IPS-18c (cell line): Measurements from ENCODE around the gene BGN.
A peak's percentile ranks its signal among the peaks of the same experiment; 100 is the strongest.

Experiments used
- H3K4me3 ChIP-seq: 2 replicates; pipeline ENCODE4 v1.7.0; 2013; ENCODE audit warnings: low read depth, mild to moderate bottlenecking, low read length, moderate library complexity; ENCODE audit not compliant: insufficient read depth
- H3K9me3 ChIP-seq: one replicate; pipeline ENCODE4 v1.6.1; 2013; ENCODE audit warnings: mild to moderate bottlenecking, low read length, moderate library complexity; ENCODE audit not compliant: control insufficient read depth, insufficient read depth

The BGN gene

DNA sequence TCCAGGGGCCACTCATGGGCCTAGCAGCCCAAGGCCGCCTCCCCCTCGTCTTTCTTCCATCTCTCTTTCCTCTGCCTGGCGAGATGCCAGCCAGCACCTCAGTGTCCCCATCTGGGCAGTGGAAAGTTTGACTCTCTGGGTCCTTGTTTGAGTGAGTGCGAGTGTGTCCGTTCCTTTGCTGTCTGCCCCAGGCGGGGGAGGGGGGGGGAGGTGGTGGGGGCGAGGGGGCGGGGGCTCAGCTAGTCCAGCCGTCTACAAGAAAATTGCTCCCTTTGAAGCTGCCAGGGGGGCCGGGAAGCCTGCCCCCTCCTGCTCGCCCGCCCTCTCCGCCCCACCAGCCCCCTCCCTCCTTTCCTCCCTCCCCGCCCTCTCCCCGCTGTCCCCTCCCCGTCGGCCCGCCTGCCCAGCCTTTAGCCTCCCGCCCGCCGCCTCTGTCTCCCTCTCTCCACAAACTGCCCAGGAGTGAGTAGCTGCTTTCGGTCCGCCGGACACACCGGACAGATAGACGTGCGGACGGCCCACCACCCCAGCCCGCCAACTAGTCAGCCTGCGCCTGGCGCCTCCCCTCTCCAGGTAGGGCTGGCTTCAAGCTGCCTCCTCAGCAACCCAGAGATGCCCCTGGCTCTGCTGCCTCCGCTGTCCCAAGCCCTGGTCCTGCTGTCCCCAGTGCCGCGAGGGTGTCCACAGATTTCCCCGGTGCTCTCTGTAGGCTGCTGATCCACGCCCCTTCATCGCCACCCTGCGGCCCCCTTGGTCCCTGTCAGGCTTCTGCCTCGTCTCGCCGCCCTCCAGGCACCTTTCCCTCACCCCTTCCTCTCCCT is at the start of gene BGN:
TSS of gene BGN (plus strand) at position 440 of the 821 bp plus-strand sequence. CDS start 9,652 bp downstream, outside the sequence.
- Histone ChIP-seq H3K4me3 (peak within 1 kb of the TSS; percentile 28; the same call in 1 of the 2 replicates), H3K9me3 (peaks cover 20% of the 10 kb centered on the region)

- Histone ChIP-seq H3K9me3 (peaks cover 14% of the 10 kb centered on the region), H3K4me3 (no peak overlapping the region)
Observed at GRCh38 chrX:153445106-153445855, 49.5 kb upstream of the BGN start.

- no peak within 1 kb of the TSS for H3K4me3 ChIP-seq
- peaks cover 16% of the 10 kb centered on the region for H3K9me3 ChIP-seq
Observed at GRCh38 chrX:153445856-153446635, 48.7 kb upstream of the BGN start, which contains the start of gene TREX2. TSS of gene TREX2 (minus strand) at chrX:153446056. CDS start at chrX:153445430, 626 bp downstream.

DNA sequence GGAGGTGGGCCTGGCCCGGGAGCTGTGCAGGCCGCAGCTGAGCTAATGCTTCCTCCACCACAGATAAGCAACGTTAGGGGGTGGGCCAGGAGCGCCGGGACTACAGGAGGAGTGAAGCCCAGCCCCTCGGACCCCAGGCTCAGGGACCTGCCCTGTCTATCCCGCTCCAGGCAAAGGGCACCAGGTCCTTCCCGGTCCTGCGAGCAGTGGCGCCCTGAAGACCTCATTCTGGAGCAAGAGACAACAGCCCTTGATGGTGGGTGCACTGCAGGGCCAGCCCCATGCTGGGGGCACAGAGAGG is 48.2 kb upstream of the BGN start:
- Histone ChIP-seq H3K9me3 (peaks cover 16% of the 10 kb centered on the region), H3K4me3 (no peak overlapping the region)

- no peak overlapping the region for H3K4me3 ChIP-seq
- H3K9me3 ChIP-seq, result peaks cover 21% of the 10 kb centered on the region
Observed at GRCh38 chrX:153446950-153447580, 47.7 kb upstream of the BGN start.

DNA sequence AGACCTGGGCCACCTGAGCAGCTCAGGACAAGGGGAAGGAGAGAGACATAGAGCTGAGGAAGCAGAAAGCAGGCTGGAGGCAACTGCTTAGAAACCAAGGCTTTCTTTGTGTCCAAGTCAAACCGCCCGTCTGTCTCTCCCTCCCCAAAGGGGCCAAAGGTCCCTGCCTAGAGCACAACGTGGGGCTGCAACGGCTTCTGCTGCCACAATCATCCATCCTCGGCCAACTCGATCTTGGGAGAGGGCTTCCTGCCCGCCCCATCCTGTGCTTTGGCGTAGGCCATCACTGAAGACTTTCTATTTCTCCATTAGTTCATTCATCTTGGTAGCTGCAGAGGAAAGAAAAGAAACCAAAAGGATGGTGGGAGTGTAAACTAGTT is 47.2 kb upstream of the BGN start:
- Histone ChIP-seq H3K4me3 (no peak overlapping the region), H3K9me3 (peaks cover 19% of the 10 kb centered on the region)

DNA sequence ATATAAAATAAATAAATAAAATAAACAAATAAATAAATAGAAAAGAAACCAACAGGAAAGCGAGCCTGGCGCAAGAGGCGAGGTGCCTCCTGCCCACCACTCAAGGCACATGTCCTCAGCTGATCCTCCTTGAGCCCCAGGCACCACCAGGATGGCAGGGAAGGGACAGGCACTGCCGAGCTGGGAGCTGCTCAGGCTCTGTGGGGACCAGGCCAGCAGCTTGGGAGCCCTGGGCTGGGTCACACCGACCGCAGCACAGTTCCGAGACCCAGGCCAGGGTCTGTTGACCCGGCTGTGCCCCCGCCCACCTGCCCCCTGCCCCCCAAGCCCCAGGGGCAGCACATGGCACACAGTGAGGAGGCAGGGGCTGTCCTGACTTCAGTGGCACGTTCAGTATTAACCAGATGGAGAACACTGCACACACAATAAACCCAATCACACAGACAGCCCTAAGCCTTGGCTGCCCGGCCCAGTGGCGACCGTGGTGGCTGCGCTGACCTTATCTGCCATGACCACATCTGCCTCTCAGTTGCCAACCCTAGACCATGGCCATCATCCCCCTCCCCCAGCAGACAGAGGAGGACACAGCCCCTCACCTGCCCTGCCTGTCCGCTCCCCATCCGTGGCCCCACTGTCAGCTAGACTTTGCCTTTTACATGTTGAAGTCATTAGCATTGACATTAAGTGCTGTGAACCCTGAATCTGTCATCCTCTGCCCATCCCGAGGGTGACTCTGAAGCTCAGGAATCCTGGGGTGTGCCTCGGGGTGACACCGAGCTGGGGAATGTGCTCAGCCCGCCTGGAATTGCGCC is 46.0 kb upstream of the BGN start:
- no peak overlapping the region for H3K4me3 ChIP-seq
- peaks cover 14% of the 10 kb centered on the region for H3K9me3 ChIP-seq

DNA sequence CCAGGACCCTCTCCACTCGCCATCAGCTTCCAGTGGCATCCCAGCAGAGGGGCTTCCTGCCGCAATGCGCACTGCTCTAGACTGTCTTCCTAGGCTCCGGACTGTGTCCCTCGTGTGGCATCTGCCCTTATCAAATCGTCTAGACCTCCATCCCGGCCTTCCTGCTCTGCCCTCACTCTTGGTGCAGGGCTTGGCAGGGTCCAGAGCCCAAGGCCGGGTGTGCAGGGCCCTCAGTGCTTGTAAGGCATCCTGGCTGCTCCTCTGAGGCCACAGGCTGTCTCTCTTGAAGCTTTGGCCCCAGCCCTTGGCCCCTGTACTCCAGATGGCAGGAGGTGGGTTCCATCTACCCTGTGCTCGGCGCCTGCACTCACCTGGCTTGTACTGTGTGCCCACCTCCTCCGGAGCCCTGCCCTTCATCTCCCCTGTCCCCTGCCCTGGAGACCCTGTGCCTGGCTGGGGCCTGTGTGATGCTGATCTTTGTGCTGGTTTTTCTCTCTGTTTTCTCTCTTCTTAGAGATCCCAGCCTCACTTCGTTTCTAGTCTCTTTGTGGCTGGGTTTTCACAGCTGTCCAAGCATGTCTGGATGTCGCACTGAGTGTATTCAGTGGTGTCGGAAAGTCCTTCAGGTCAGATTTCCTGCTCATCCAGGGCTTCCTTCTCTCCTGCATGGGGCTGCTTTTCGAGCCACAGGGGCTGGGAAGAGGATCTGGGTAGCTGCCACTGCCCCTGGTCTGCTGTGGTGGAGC is 45.2 kb upstream of the BGN start:
- H3K9me3 ChIP-seq, result peaks cover 9% of the 10 kb centered on the region
- H3K4me3 ChIP-seq, result no peak overlapping the region; the same call in 1 of the 2 replicates

DNA sequence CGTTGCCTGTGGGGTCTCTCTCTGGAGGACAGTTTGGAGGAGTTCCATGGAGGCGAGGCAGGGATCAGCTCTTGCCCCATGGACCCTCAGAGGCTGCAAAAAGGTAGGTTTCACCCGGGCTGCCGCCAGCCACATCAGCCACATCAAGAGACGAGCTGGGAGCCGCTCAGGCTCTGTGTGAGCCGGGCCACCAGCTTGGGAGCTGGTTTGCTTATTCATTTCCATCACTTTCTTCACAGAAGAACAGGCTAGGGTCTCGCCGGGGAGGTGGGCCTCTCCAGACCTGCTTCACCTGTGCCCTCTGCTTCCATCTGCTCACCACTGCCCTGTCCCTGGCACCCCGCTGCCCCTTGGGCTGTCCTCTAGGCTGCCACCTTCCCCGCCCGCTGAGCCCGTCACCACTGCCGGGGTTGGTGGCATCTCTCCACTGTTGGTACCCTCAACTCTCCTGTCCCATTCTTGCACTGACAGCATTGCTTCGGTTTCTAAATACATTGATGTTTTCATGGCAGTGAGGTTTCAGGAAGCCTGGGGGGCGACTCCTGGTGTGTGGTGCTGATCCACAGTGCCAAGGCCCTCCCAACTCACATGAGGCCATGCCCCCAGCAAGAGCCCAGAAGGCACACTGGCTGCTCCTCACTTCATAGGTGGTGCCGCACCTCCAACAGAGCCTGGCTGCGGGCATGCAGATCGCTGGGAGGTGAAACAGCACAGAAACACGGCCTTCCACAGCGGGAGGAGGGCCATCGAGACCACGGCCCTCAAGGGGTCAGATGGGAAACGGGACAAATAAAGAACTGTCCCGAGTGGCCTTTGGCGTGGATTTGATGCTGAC is 44.4 kb upstream of the BGN start:
- peaks cover 12% of the 10 kb centered on the region for H3K9me3 ChIP-seq

GRCh38 chrX:153450949-153451277 is 43.9 kb upstream of the BGN start:
- Histone ChIP-seq H3K9me3 (peaks cover 12% of the 10 kb centered on the region), H3K4me3 (no peak overlapping the region)

More for the DNA sequence above, 44.4 kb upstream of the BGN start:
- H3K4me3 ChIP-seq, result no peak overlapping the region

GRCh38 chrX:153454901-153455550 is 39.8 kb upstream of the BGN start:
- Histone ChIP-seq H3K4me3 (no peak overlapping the region), H3K9me3 (peaks cover 15% of the 10 kb centered on the region)

DNA sequence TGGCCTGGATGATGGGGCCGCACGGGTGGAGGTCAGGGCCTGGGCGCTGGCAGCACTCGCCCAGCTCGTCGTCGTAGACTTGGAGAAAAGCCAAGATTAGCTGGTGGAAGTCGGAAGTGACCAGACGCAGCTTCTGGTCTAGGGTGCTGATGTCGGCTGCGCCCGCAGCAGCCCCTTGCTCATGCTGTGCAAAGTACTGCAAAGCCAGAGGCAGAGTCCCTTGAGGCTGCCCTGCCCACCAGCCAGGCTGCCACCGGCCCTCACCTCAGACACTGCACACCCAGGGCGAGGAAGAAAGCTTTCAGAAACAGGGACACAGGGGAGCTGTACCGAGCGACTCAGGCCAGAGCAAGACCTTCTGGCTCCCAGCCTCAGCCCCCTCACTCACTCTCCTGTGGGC is 39.2 kb upstream of the BGN start:
- peaks cover 15% of the 10 kb centered on the region for H3K9me3 ChIP-seq

GRCh38 chrX:153456161-153456560 is 38.6 kb upstream of the BGN start:
- H3K4me3 ChIP-seq, result no peak overlapping the region
- H3K9me3 ChIP-seq, result peaks cover 14% of the 10 kb centered on the region

More for the DNA sequence above, 39.2 kb upstream of the BGN start:
- no peak overlapping the region for H3K4me3 ChIP-seq

- Histone ChIP-seq H3K4me3 (no peak overlapping the region), H3K9me3 (peaks cover 13% of the 10 kb centered on the region)
Observed at GRCh38 chrX:153456704-153457103, 38.1 kb upstream of the BGN start.
